Measurements from ENCODE around the gene FARP1. TPM values are rescaled to one million over a fixed set of nuclear protein-coding genes. Genes with fewer than 3 reads are reported as not detected.

FARP1 gene
- total RNA-seq, 4 donors from 2014 or later: 11.0 to 27.2 (median 13.6) TPM

DNA sequence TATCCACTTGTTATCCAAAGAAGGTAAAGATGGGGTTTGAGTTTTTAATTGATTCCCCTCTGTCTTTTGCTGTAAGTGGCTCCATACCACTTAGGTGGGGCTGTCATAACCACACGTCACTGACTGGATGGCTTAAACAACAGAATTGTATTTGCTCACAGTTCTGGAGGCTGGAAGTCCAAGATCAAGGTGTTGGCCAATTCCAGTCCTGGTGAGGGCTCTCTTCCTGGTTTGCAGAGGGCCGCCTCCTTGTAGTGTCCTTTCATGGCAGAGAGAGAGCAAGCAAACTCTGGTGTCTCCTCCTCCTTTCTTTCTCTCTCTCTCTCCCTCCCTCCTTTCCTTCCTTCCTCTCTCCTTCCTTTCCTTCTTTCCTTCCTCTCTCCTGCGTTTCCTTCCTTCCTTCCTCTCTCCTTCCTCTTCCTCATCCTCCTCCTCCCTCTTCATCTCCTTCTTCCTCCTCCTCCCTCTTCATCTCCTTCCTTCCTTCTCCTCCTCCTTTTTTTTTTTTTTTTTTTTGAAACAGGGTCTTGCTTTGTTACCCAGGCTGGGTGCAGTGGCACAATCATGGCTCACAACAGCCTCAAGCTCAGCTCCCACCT is 174.8 kb downstream of the FARP1 start:
- Histone ChIP-seq H3K4me3 (no peak overlapping the region), H3K27me3 (no peaks in the 10 kb centered on the region), H3K36me3 (no peaks in the 10 kb centered on the region), H3K4me1 (no peaks in the 10 kb centered on the region), H3K9me3 (no peaks in the 10 kb centered on the region), H3K27ac (no peak overlapping the region)
- 98% methylated on average over 3 of the region's 3 CpGs for WGBS
- TF ChIP-seq EP300 (IDR thresholded peaks at IDR 0.05) (no peak), POLR2A (IDR thresholded peaks at IDR 0.05) (no peak), POLR2AphosphoS5 (IDR thresholded peaks at IDR 0.05) (no peak)
- TF ChIP-seq, protein P1, sequence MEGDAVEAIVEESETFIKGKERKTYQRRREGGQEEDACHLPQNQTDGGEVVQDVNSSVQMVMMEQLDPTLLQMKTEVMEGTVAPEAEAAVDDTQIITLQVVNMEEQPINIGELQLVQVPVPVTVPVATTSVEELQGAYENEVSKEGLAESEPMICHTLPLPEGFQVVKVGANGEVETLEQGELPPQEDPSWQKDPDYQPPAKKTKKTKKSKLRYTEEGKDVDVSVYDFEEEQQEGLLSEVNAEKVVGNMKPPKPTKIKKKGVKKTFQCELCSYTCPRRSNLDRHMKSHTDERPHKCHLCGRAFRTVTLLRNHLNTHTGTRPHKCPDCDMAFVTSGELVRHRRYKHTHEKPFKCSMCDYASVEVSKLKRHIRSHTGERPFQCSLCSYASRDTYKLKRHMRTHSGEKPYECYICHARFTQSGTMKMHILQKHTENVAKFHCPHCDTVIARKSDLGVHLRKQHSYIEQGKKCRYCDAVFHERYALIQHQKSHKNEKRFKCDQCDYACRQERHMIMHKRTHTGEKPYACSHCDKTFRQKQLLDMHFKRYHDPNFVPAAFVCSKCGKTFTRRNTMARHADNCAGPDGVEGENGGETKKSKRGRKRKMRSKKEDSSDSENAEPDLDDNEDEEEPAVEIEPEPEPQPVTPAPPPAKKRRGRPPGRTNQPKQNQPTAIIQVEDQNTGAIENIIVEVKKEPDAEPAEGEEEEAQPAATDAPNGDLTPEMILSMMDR (IDR thresholded peaks at IDR 0.05): no peak
- DNase-seq (ENCODE audit: low spot score in 2 of 2): no peak

DNA sequence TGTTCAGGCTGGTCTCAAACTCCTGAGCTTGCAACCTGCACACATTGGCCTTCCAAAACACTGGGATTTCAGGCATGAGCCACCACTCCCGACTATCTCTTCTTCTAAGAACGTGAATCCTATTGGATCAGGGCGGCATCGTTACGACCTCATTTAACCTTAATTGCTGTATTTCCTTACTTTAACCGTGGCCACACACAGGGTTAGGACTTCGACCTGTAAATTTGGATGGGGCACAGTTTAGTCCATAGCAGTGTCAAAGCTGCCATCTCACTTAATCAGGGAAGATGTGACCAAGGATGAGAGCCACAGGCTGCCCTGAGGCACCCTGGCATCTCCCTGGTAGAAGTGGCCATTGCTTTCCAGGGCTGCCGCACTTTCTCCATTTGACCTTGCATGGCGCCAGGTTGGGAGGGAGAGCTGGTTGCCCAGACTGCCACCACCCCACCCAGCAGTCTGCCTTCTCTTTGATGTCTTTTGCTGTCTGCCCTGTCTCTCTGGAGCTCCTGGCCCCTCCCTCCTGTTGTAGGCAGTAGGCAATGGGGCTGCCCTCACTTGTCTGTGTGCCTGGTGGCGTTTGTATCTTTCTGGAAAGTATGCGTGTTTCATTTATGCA is 175.5 kb downstream of the FARP1 start:
- no peaks in the 10 kb centered on the region for H3K9me3 ChIP-seq
- no peak for DNase-seq (ENCODE audit: low spot score in 2 of 2)
- H3K4me1 ChIP-seq: no peaks in the 10 kb centered on the region
- WGBS: 92% methylated on average over 11 of the region's 11 CpGs
- no peak overlapping the region for H3K27ac ChIP-seq
- H3K36me3 ChIP-seq: no peaks in the 10 kb centered on the region
- H3K4me3 ChIP-seq: no peak overlapping the region
- TF ChIP-seq POLR2AphosphoS5 (IDR thresholded peaks at IDR 0.05) (no peak), EP300 (IDR thresholded peaks at IDR 0.05) (no peak), POLR2A (IDR thresholded peaks at IDR 0.05) (no peak)
- TF ChIP-seq, protein P1 (IDR thresholded peaks at IDR 0.05): no peak
- no peaks in the 10 kb centered on the region for H3K27me3 ChIP-seq

DNA sequence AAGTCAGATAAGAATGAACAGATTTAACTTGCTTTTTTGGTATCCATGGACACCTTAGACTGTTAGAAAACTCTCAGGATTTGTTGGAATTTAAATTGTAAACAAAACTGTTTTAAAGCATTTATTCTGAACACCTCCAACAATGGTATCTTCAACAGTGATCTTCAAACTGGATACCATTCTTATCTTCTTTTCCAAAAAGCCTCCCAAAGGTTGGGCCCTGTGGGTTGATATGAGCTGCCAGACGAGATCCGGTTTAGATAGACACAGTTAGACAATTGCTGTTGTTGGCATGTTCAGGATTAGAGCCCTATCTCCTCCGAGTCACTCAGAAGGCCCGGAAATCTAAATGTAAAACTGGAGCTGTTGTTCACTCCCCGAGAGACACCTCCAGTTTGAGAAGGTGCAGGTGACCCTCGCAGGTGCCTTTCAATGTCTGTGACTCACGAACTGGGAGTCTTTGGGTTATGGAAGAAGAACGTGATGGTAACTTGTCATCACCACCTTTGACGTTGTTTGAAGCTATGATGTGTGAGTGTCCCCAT is 177.7 kb downstream of the FARP1 start:
- peaks cover 13% of the 10 kb centered on the region for H3K4me1 ChIP-seq
- TF ChIP-seq POLR2AphosphoS5 (IDR thresholded peaks at IDR 0.05) (no peak), POLR2A (IDR thresholded peaks at IDR 0.05) (no peak), EP300 (IDR thresholded peaks at IDR 0.05) (no peak)
- TF ChIP-seq, protein P1 (IDR thresholded peaks at IDR 0.05): no peak
- WGBS: 86% methylated on average over 9 of the region's 9 CpGs
- no peaks in the 10 kb centered on the region for H3K36me3 ChIP-seq
- H3K4me3 ChIP-seq: no peak overlapping the region
- no peaks in the 10 kb centered on the region for H3K9me3 ChIP-seq
- DNase-seq (ENCODE audit: low spot score in 2 of 2): no peak
- no peaks in the 10 kb centered on the region for H3K27me3 ChIP-seq
- H3K27ac ChIP-seq: no peak overlapping the region

DNA sequence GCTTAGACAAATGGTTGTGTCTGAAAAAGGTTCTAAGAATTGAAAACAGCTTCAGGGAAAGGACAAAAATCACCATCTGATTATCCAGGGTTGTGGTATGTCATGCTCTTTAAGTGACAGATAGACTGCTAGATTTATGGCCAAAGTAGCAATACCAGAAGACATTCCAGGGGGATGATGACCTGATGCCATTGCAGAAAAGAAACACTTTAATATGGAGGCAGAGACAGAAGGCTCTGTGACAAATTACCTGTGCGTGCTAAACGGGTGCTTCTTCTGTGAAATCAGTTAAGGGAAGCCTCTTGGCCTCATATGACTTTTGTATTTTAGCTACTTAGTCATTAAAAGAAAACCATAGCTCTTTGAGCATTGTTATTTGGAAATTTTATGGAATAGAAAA is 178.5 kb downstream of the FARP1 start:
- no peak overlapping the region for H3K4me3 ChIP-seq
- TF ChIP-seq, protein P1 (IDR thresholded peaks at IDR 0.05): no peak
- TF ChIP-seq POLR2A (IDR thresholded peaks at IDR 0.05): no peak
- TF ChIP-seq EP300 (IDR thresholded peaks at IDR 0.05): no peak
- TF ChIP-seq POLR2AphosphoS5 (IDR thresholded peaks at IDR 0.05): no peak
- WGBS: 96% methylated on average over 2 of the region's 2 CpGs
- H3K9me3 ChIP-seq: no peaks in the 10 kb centered on the region
- DNase-seq (ENCODE audit: low spot score in 2 of 2): no peak
- H3K36me3 ChIP-seq: no peaks in the 10 kb centered on the region
- H3K27me3 ChIP-seq: no peaks in the 10 kb centered on the region
- no peak overlapping the region for H3K27ac ChIP-seq
- peaks cover 13% of the 10 kb centered on the region for H3K4me1 ChIP-seq

DNA sequence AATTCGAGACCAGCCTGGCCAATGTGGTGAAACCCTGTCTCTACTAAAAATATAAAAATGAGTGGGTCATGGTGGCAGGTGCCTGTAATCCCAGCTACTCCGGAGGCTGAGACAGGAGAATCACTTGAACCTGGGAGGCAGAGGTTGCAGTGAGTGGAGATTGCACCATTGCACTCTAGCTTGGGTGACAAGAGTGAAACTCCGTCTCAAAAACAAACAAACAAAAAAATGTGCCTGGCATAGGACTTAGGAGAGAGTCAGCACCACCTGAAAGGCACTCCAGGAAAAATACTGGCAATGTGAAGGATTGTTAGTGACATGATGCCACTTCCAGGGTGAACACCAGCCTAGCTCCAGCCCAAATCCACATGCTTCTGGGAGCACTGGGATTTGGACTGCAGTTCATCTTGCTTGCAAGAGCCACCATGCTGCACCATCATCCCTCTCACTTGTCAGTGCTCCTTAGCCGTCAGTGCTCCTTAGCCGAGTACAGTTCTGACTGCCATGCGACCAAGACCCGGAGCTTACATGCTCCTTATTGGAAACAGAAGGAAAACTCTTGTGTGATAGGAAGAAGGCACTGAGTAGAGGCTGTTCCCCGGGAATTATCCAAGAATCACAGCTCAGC is 179.3 kb downstream of the FARP1 start:
- no peak for DNase-seq (ENCODE audit: low spot score in 2 of 2)
- Histone ChIP-seq H3K4me1 (peaks cover 16% of the 10 kb centered on the region), H3K27me3 (no peaks in the 10 kb centered on the region), H3K36me3 (no peaks in the 10 kb centered on the region), H3K9me3 (no peaks in the 10 kb centered on the region), H3K4me3 (no peak overlapping the region), H3K27ac (no peak overlapping the region)
- TF ChIP-seq POLR2AphosphoS5 (IDR thresholded peaks at IDR 0.05) (no peak), EP300 (IDR thresholded peaks at IDR 0.05) (no peak), POLR2A (IDR thresholded peaks at IDR 0.05) (no peak)
- TF ChIP-seq, protein P1 (IDR thresholded peaks at IDR 0.05): no peak
- WGBS: 83% methylated on average over 8 of the region's 8 CpGs

Measured in suprapubic skin (tissue), 4 donors.